DMS 273 (cell line): ENCODE data around the gene EDIL3.

Experiments
- DNase-seq: peaks from one replicate; lab custom pipeline; 2025; ENCODE audit not compliant: unreplicated experiment; lab: John Stamatoyannopoulos, UW

Gene EDIL3

DNA sequence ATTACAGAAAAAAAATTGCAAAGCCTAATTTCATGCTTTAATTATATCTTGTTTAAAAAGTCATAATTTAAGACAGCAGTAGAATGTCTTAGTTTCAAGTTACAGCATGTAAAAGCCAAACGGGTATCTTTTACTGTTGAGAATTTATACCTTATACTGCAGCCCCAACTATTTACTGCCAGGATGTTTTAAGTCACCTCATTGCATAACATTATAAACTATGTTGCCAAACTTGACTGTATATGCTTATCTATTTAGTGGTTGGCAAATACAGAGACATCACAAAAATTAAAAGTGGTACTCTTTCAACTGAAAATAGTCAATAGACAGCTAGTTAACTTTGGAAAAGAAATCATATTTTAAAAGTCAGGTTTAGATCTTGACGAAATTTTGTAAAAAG lies 119.5 kb downstream of the EDIL3 start:
- no peak for DNase-seq

DNA sequence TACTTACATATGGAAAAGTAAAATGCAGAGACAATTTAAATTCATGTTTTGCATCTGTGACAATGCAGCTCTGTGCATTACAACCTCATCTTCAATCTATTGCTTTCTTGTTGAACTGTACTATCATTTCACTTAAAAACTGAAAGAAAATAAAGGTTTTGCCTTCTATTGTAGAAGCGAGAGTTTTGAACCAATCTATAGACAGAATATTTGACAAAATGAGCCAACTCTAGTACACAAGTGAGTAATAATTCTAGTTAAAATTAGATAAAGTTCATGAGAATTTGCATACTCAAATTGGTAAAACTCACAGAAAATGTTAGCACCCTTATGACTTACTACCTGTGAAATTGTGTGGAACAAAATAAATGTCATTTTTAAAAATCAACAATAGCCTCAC lies 123.7 kb downstream of the EDIL3 start:
- DNase-seq = no peak

DNA sequence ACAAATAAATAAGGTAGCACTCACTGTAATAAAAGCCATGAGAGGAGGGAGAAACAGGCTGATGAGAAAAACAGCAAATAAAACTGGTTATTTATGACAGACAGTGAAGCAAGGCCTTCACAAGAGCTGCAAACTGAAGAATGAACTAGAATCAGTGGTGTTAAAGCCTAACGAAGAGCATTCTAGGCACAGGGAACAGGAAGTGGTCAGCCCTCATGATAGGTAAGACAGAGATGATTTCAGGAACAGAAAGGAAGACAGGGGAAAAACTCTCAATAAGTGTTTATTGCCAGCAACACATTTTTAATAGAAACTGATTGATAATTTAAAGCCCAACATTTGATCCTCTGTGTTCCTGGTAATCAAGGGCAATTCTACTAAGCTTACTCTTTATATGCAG lies 124.5 kb downstream of the EDIL3 start:
- DNase-seq = no peak

GRCh38 chr5:84259283-84260045 lies 125.2 kb downstream of the EDIL3 start:
- peak; percentile 30 for DNase-seq

GRCh38 chr5:84257061-84257460 lies 127.6 kb downstream of the EDIL3 start:
- DNase-seq = no peak

- peak; percentile 51 for DNase-seq
Observed at GRCh38 chr5:84255315-84255714, 129.4 kb downstream of the EDIL3 start.

DNA sequence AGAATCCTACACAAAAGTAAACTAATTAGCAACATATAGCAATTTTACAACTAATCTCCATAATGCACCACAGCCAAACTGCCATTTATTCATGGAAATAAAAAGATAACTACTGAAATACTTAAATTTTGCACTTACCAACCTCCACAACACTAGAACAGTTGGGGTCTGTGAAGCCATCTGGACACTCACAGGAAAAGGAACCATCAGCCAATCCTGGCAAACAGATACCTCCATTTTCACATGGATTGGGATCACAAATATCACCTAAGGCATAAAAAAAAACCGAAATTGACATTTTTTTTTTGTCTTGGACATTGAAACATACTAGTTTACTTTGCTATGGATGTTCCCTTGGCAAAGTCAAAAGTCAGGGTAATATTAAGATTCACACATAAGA lies 130.7 kb downstream of the EDIL3 start:
- peak; percentile 30 for DNase-seq

DNA sequence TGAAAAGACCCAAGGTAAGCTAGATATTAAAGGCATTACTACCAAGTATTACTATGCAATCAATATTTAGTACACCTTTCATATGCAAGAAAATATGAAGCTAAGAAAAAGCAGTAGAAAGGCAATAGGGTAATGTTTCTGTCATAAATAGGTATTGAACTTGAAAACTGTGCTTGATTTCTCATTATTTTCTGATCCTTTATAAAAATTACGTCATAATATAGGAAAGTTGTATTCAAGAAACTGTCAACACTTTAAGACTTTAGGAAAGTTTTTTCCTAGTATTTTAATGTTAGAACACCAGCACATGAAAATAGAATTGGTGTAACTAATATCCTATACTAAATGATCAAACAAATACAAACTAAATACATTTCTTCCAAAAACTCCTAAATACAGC lies 133.2 kb downstream of the EDIL3 start:
- no peak for DNase-seq

- peak; percentile 43 for DNase-seq
Observed at GRCh38 chr5:84249918-84250630, 134.6 kb downstream of the EDIL3 start.

- no peak for DNase-seq
Observed at GRCh38 chr5:84248013-84248412, 136.7 kb downstream of the EDIL3 start.

DNA sequence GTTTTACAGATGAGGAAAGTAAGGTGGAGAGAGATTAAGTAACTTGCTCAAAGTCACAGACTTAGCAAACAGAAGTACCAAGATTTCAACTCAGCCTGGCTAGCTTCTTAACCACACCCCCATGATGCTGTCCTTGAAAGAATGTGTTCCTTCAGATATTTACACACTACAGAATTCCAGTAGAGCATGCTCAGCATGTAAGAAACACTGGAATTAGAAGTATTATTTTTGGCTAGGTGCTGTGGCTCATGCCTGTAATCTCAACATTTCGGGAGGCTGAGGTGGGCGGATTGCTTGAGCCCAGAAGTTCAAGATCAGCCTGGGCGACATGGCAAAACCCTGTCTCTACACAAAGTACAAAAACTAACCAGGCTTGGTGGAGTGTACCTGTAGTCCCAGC lies 142.4 kb downstream of the EDIL3 start:
- no peak for DNase-seq

DNA sequence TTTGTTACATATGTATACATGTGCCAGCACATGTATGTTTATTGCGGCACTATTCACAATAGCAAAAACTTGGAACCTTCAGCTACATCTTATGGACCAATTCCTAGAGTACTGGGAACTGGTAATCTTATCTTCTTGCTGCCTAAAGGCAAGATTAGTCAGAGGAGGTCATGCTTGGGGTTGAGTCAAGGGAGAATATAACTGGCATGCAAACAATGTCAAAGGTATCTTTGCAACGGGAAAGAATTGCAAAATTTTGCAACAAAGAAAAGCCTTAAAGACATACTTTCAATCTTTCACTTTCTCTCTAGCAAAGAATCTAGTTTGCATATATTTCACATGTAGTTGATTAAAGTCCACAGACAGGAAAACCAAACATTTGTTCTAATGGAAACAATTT lies 145.2 kb downstream of the EDIL3 start:
- no peak for DNase-seq

- DNase-seq = no peak
Observed at GRCh38 chr5:84237126-84237525, 147.6 kb downstream of the EDIL3 start.

DNA sequence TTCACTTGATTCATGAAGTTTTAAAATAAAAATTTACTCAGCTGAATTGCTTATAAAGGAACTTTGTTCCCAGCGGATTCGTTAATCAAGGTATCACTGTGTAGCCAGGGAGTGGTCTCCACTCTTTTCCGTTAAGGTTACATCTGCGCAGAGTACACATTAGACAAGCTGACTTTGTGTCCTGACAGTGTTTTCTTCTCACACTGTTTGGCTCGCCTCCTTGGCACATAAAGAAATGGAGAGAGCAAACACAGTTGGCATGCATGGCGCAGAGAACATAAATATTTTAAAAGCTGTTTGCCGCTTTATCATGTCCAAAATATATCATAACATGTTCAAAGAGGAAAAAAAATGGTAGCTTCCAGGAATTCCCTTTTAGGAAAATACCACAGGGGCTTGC lies 153.2 kb downstream of the EDIL3 start:
- DNase-seq = no peak

DNA sequence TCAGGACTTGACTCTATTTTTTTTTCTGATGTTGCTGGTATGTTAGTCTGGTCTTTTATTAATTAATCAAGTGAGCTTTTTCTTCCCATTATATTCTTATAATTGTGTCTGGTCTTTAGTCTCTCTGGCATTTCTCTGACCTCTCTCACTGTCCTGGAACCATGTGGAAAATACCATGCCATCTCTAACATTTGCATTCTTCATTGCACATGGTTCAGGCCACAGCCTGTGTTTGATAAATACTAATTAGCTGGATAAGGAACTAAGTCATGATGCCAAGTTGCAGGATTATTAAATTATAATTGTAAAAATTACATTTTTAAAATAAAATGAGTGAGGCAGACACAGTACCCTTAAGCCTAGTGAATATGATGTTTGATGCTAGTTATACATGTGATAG lies 155.6 kb downstream of the EDIL3 start:
- DNase-seq = no peak

DNA sequence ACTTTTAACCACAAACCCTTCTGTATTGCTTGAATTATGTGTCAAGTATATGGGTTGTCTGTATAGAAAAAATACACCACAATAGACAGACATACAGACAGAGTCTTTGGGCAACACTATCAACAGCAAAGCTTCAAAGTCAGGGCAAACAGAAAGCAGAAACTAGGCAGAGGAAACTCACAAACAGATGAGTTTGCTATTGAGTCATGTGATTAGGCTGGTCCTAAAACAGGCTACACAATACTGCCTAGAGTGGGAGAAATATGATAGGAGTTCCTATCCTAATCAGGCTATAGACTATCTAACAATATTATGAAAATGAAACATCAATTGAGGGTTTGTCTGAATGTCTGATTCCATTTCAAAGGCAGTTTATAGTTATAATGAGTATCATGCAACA lies 156.4 kb downstream of the EDIL3 start:
- DNase-seq = no peak

- no peak for DNase-seq
Observed at GRCh38 chr5:84227236-84227635, 157.4 kb downstream of the EDIL3 start.

DNA sequence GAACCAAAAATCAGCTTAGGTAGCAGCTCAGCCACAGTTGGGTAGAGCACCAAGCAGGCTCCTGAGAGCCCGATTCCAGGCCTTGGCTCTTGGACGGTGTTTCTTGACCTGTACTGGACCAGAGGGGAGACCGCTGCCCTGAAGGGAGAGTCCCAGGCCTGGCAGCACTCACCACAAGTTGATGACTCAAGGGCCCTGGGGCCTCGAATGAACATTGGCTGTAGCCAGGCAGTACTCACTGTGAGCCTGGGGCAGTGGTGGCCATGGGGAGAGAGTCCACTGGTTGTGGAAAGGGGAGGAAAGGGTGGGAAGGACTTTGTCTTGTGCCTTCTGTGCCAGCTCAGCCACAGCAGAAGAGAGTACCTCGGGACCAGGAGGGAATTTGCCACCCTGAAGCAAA lies 166.1 kb downstream of the EDIL3 start:
- DNase-seq = no peak

GRCh38 chr5:84215521-84215920 lies 169.2 kb downstream of the EDIL3 start:
- no peak for DNase-seq

GRCh38 chr5:84213861-84214260 lies 170.8 kb downstream of the EDIL3 start:
- no peak for DNase-seq

DNA sequence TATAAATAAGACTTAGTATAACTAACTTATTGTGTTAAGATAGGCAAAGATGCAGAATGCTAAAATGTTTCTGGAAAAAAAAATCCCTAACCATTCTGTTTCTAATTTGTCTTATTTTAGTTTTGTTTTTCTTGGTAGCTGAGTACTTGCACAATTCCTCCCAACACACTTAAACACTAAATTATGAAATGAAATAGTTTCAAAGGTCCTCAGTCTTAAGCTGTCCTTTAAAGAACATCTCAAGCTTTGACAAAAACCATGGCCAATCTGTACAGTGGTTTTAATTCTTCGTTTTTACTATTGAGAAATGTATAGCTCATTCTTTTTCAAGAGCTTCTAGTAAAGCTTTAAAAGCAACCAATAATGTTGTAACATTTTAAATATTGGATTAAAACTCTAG lies 171.5 kb downstream of the EDIL3 start:
- no peak for DNase-seq

DNA sequence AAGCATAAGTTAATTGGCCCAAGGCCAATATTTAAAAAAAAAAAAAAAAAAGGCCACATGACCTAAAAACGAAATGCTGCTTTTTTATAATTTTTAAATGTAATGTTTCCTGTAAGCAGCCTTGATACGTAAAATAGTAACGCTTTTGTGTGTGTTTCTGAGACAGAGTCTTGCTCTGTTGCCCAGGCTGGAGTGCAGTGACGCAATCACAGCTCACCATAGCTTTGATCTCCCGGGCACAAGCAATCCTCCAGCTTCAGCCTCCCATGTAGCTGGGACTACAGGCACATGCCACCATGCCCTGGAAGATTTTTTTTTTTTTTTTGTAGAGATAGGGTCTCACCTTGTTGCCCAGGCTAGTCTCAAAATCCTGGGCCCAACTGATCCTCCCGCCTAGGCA lies 179.9 kb downstream of the EDIL3 start:
- DNase-seq = no peak

DNA sequence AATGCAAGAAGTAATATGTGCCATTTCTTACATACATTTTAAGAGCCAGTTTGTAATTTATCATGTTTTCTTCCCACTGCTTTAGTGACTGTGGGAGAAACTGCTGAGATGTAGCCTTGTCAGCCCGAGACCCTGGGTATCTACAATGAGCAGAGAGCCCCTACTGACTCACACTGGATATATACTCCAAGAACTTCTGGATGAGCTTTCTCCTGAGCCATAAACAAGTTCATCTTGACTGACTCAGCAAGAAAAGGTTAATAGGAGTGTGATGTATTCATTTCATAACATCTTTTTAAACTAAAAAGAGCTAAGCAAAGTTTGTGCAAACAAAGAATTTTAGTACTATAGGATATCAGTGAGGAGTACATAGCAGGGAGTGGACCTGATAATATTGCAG lies 182.5 kb downstream of the EDIL3 start:
- no peak for DNase-seq
